HepG2 (cell line): ENCODE measurements around the gene PSMA7. TPM values are rescaled to one million over a fixed set of nuclear protein-coding genes. Genes with fewer than 3 reads are reported as not detected.
A peak's percentile ranks its signal among the peaks of the same experiment; 100 is the strongest.

ENCODE experiments used
- ADNP ChIP-seq: sonication (generic); formaldehyde crosslinking; IDR thresholded peaks from 2 replicates; pipeline ENCODE4 v1.4.0; 2020; ENCODE audit warnings: missing genetic modification reagents
- ATF4 ChIP-seq, 2 experiments: fragments of 450-650 bp in 1 of 2; sonication (generic) in 1 of 2; formaldehyde crosslinking; IDR thresholded peaks; 2 replicates each; pipeline versions ENCODE4 v1.5.0 to v1.8.0; 2020 to 2022; ENCODE audit warnings: mild to moderate bottlenecking in 1 of 2, missing genetic modification reagents in 1 of 2
- DMAP1 ChIP-seq: IDR thresholded peaks from 2 replicates; pipeline ENCODE4 v1.6.1; 2016
- ELF3 ChIP-seq: IDR thresholded peaks from 2 replicates; pipeline ENCODE4 v1.6.1; 2016; ENCODE audit warnings: missing genetic modification reagents, missing compliant biosample characterization
- HMGA1 ChIP-seq: sonication (generic); formaldehyde crosslinking; conservative IDR thresholded peaks from 2 replicates; pipeline ENCODE4 v1.4.0; 2020; ENCODE audit warnings: missing genetic modification reagents
- NCOA5 ChIP-seq: sonication (generic); formaldehyde crosslinking; IDR thresholded peaks from 2 replicates; pipeline ENCODE4 v1.4.0; 2020; ENCODE audit warnings: missing genetic modification reagents
- NFIC ChIP-seq: IDR thresholded peaks from 2 replicates; pipeline ENCODE4 v1.6.1; 2012; ENCODE audit warnings: mild to moderate bottlenecking, low read length, inconsistent platforms
- PCBP1 ChIP-seq: fragments of 200-400 bp; formaldehyde crosslinking; IDR thresholded peaks from 2 replicates; pipeline ENCODE4 v1.6.1; 2017; ENCODE audit warnings: mild to moderate bottlenecking, low read depth, low read length, borderline replicate concordance
- SIX4 ChIP-seq: sonication (generic); formaldehyde crosslinking; IDR thresholded peaks from 2 replicates; pipeline ENCODE4 v1.4.0; 2020; ENCODE audit warnings: missing genetic modification reagents
- TFDP2 ChIP-seq: sonication (generic); formaldehyde crosslinking; IDR thresholded peaks from 2 replicates; pipeline ENCODE4 v1.4.0; 2020; ENCODE audit warnings: missing genetic modification reagents
- XBP1 ChIP-seq: sonication (generic); formaldehyde crosslinking; IDR thresholded peaks from 2 replicates; pipeline ENCODE4 v1.5.0; 2020; ENCODE audit warnings: missing genetic modification reagents
- YEATS4 ChIP-seq: sonication (generic); formaldehyde crosslinking; IDR thresholded peaks from 2 replicates; pipeline ENCODE4 v1.4.0; 2020; ENCODE audit warnings: missing genetic modification reagents, borderline replicate concordance
- ZBTB20 ChIP-seq: sonication (generic); formaldehyde crosslinking; IDR thresholded peaks from 2 replicates; pipeline ENCODE4 v1.8.1; 2023; ENCODE audit warnings: missing genetic modification reagents, low read depth, mild to moderate bottlenecking, borderline replicate concordance
- ZGPAT ChIP-seq: IDR thresholded peaks from 2 replicates; pipeline ENCODE4 v1.6.1; 2016; ENCODE audit warnings: mild to moderate bottlenecking
- ZMAT5 ChIP-seq: sonication (generic); formaldehyde crosslinking; IDR thresholded peaks from 2 replicates; pipeline ENCODE4 v1.5.0; 2020; ENCODE audit warnings: mild to moderate bottlenecking, low read depth, missing genetic modification reagents, borderline replicate concordance
- ZNF20 ChIP-seq: sonication (generic); formaldehyde crosslinking; IDR thresholded peaks from 2 replicates; pipeline ENCODE4 v1.4.0; 2020; ENCODE audit warnings: mild to moderate bottlenecking, moderate library complexity, missing genetic modification reagents
- ZNF207 ChIP-seq: fragments of 450-650 bp; IDR thresholded peaks from 2 replicates; pipeline ENCODE4 v1.6.1; 2016; ENCODE audit warnings: antibody characterized with exemption, borderline replicate concordance
- ZNF383 ChIP-seq: sonication (generic); formaldehyde crosslinking; IDR thresholded peaks from 2 replicates; pipeline ENCODE4 v1.4.0; 2020; ENCODE audit warnings: missing genetic modification reagents, mild to moderate bottlenecking, borderline replicate concordance
- ZNF510 ChIP-seq: sonication (generic); formaldehyde crosslinking; IDR thresholded peaks from 2 replicates; pipeline ENCODE4 v1.4.0; 2020; ENCODE audit warnings: low read depth, mild to moderate bottlenecking, missing genetic modification reagents
- ZNF629 ChIP-seq: sonication (generic); formaldehyde crosslinking; conservative IDR thresholded peaks from 2 replicates; pipeline ENCODE4 v1.5.0; 2020; ENCODE audit warnings: missing genetic modification reagents
- ZNF703 ChIP-seq: sonication (generic); formaldehyde crosslinking; IDR thresholded peaks from 2 replicates; pipeline ENCODE4 v1.5.1; 2020; ENCODE audit warnings: missing genetic modification reagents, mild to moderate bottlenecking, moderate library complexity, borderline replicate concordance
- ZNF891 ChIP-seq: sonication (generic); formaldehyde crosslinking; IDR thresholded peaks from 2 replicates; pipeline ENCODE4 v1.5.0; 2020; ENCODE audit warnings: mild to moderate bottlenecking, missing genetic modification reagents
- ZSCAN25 ChIP-seq: sonication (generic); formaldehyde crosslinking; IDR thresholded peaks from 2 replicates; pipeline ENCODE4 v1.8.0; 2022; ENCODE audit warnings: mild to moderate bottlenecking, missing genetic modification reagents
- ZSCAN29 ChIP-seq: sonication (generic); formaldehyde crosslinking; conservative IDR thresholded peaks from 2 replicates; pipeline ENCODE4 v1.4.0; 2020; ENCODE audit warnings: mild to moderate bottlenecking, missing genetic modification reagents
- polyA plus RNA-seq, 8 experiments: library from polyadenylated mRNA; depleted of rRNA in 3 of 8; stranded (reverse) in 7 of 8; unstranded in 1 of 8; fragments of >200 nt; fragmentation: Illumina TruSeq in 4 of 8; extraction: Trizol in 4 of 8; gene quantifications; 2 replicates each; pipeline versions ENCODE4 v1.2.1 to v1.2.3, GENCODE V29; 2011 to 2016; ENCODE audit warnings: low read depth in 4 of 8, missing spikeins in 1 of 8, mixed read lengths in 1 of 8; ENCODE audit not compliant: insufficient read depth in 1 of 8
- total RNA-seq, 5 experiments: library from RNA; depleted of rRNA; stranded (reverse); fragments of >200 nt; fragmentation: Illumina TruSeq; extraction: Trizol; gene quantifications; 2 replicates each; pipeline ENCODE4 v1.2.3, GENCODE V29; 2016; ENCODE audit warnings: low read depth in 1 of 5

The PSMA7 gene
- total and polyA plus RNA-seq, 2 of the 13 experiments (the other 11 are each of a cell fraction or from before 2014, with no cell fraction given), result 531 to 631 TPM

GRCh38 chr20:62156592-62157386, 13.6 kb upstream of the PSMA7 start (continued):
- TF ChIP-seq PCBP1 (0 out of 2 replicates have a peak, but pooled peaks have one; percentile 81), ZGPAT (peak; percentile 31; the same call in 1 of the 2 replicates), ZNF629 (no peak), ZSCAN25 (CRISPR knock-in tag) (peak; percentile 8; the same call in 1 of the 2 replicates), ATF4 (CRISPR knock-in tag; IDR thresholded peaks at IDR 0.05) (no peak), NFIC (no peak), DMAP1 (CRISPR knock-in tag) (no peak), ZSCAN29 (CRISPR knock-in tag) (no peak), ZNF383 (CRISPR knock-in tag) (no peak), XBP1 (CRISPR knock-in tag) (no peak), ADNP (CRISPR knock-in tag) (no peak), ZNF510 (CRISPR knock-in tag) (no peak), ZNF20 (CRISPR knock-in tag) (no peak), NCOA5 (no peak), TFDP2 (CRISPR knock-in tag) (no peak), YEATS4 (peak; percentile 36; the same call in 1 of the 2 replicates), ZBTB20 (CRISPR knock-in tag) (no peak), ZNF891 (CRISPR knock-in tag) (no peak; the same call in 1 of the 2 replicates), ZNF207 (no peak), HMGA1 (CRISPR knock-in tag) (no peak), ELF3 (CRISPR knock-in tag) (peak; percentile 35; the same call in 1 of the 2 replicates), ZMAT5 (no peak), ZNF703 (CRISPR knock-in tag) (no peak), SIX4 (peak; percentile 48; the same call in 1 of the 2 replicates)
